Activated CD8-positive, alpha-beta memory T cell treated with anti-CD3 and anti-CD28 coated beads, Interleukin-2, amount 50 U/mL, for 1 hour (primary cell): ENCODE data around the gene TPD52L1.

Experiments
- DNase-seq: peaks from one replicate; pipeline ENCODE4 v3.0.0-alpha.2; 2020; ENCODE audit errors: extremely low read depth

The TPD52L1 gene

DNA sequence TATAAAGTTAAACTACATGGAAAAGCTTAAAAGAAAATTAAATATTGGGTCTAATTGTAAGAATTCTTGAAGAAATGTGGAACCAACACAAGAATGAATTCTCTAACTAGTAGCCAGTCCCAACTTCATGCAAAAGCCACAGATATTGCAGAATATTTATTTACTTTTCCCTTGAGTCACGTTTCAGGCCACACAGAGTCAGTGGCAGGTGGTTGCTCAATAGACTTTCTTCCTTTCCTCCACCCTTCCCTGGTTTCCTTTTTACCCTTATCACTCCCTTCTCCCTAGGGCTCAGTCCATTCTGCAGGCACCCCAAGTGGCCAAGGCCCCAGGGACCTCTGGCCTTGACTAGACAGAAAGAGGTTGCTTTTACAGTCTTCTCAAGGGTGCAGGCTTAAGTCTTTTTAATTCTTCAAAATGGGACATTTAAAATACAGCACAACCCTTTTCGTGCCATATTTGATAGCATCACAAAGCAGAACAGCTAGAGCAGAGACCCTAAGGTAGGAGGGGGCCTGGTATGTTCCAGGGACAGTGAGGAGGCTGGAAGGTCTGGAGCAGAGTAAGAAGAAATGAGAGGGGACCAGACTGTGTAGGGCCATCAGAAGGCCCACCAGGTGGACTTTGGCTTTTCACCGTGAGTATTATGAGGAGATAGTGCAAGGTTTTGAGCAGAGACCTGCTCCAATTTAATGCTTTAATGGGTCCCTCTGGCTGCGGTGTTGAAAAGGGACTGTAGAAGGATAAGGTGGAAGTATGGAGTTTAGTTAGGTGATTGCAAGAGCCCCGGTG lies 83.2 kb downstream of the TPD52L1 start:
- DNase-seq, result no peak

DNA sequence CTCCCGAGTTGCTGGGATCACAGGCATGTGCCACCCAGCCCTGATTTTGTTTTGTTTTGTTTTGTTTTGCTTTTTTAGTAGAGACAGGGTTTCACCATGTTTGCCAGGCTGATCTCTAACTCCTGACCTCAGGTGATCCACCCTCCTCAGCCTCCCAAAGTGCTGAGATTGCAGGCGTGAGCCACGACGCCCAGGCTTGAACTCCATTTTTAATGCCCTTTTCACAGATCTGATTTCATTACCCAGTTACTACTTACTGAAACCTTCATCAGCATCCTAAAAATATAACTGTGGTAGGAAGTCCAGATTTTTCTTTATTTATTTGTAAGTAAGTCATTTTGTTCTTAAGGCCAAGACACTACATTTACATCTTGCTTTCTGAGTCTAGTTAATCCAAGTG lies 84.2 kb downstream of the TPD52L1 start:
- no peak for DNase-seq

DNA sequence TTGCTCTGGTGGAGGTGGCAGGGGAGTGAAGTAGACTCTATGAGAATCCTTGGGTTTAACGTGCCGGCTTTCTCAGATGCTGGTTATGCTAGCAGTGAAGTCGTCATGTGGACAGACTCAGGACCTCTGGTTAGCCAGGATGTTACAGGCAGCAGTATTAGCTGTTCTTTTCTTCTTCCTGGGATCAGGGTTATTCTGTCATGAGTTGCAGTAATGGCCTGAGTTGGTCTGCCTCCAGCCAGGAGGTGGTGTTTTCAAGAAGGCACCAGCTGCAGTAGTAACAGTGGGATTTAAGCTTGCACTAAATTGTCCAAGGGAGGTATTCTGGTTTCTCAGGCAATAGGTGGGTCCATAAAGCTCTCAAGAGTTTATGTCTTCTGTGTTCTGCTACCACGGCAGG lies 91.5 kb downstream of the TPD52L1 start:
- no peak for DNase-seq

DNA sequence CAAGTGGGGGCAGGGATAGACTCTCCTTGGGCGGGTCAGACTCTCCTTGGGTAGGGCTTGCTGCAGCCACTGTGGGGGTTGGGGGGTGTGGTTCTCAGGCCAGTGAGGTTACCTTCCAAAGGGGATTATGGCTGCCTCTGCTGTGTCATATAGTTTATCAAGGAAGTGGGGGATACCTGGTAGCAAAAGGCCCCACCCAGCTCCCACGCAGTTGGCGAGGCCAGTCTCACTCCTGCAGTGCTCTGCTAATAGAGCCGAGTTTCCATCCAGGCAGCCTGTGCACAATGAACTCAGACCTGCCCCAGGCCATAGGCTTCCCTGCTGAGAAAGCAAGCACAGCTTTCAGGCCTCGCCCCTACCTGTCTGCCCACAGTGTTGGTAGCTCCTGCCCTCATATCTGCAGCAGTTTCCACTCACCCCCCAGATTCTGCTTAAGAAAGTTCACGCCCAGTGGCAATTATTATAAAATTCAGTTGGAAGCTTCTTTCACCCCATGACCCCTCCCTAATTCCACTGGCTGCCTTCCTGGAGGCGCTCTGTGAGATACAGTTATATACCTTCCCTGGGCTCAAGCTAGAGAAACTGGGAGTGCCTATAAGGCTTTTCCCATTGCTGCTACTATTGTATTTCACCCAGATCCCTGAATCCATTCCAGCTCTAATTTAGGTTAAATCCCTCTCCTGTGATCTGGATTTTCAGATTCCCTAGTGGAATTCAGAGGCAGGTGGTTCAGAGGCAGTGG lies 92.1 kb downstream of the TPD52L1 start:
- DNase-seq, result no peak

DNA sequence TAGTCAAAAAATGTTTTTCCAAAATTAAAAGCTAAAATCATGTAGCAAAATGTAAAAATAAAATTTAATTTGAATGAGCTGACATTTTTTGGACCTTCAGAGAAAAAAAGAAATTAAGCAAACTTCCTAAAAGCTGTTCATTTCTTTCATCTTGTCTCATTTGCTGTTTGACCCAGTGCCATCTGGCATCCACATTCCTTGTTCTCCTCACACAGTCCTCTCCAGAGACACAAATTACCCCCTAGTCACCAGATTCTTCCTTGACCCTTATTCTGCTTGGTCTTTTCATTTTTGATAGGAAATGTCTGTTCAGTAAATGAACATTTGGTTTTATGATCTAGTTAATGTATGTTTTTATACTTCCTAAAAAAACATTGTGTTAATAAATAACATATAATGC lies 93.0 kb downstream of the TPD52L1 start:
- DNase-seq, result no peak

DNA sequence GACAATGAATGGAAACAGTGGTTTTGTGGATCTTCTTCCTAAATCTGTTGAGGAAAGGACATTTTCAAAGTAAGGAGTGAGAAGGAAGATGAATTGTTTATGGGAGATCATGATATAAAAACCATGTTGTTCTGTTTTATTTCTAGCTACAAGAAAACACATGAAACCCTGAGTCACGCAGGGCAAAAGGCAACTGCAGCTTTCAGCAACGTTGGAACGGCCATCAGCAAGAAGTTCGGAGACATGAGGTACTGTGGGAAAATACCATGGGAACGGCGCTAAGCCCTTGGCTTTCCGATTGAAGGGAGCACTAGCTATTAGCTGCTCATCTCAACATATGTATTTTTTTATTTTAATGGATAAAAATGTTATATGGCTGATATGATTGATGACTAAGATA lies 94.6 kb downstream of the TPD52L1 start:
- DNase-seq, result no peak

DNA sequence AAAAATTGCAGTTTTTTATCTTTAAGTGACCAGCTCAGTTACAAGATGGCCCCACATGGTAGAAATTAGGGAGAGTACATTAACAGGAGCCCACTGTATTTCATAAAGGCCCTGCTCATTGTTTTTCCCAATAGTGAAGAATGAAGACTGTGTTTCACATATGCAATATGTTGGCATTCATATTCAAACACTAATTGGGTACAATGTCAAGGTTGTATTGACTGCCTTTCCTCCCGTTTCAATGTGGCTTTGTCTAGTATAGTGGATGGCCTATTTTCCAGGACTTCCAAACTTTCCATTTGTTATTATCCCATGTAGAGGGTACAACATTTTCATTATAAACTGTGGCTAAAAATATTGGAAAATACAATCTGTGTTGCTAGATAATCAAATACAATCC lies 96.9 kb downstream of the TPD52L1 start:
- DNase-seq, result no peak

DNA sequence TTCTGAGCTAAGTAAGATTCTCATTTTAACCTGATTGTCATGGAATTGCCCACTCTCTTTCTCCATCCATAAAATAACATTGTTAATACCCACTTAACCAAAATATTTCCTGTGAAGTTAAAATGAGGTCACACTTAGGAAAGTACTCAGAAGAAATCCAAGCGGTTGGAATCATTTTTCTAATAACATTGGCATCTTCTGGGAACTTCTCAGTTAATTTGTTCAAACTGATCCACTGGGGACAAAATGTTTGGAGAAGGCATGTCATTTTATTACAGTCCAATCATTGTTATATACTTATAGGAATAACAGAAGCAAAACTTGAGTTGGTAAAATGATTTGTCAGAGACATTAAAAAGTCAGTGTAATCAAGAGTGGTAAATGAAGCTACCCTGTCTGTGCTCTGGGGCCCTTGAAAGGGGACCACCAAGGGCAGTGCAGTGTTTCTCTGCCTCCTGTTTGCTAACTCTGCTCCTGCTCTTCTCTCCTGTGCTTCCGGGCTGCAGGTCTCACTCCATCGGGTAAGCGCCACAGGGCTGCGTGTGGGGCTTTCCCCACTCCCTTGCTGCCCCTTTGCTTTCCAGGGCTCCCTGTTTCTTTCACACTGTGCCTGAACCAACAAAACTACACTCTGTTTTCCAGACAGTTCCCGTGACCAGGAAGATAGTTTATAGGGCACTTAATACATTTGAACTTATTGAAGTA lies 98.1 kb downstream of the TPD52L1 start:
- DNase-seq, result no peak

DNA sequence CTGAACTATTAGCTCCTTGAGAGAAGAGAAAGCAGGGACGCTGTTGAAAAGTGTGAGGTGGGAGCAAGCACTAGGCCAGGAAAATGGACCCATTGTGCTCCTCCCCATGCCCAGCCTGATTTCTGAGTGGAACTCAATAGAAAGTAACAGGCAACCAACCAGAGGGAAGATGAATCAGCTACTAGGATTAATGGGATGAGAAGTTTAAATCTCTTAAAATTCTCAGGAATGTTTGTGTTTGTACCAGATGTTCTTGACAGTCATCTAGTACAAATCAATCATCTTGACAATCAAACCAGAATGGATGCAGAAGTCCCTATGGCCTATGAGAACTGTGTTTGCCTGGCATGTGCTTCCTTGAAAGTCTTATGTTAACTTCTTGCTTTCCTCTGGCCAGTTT lies 99.3 kb downstream of the TPD52L1 start:
- no peak for DNase-seq

DNA sequence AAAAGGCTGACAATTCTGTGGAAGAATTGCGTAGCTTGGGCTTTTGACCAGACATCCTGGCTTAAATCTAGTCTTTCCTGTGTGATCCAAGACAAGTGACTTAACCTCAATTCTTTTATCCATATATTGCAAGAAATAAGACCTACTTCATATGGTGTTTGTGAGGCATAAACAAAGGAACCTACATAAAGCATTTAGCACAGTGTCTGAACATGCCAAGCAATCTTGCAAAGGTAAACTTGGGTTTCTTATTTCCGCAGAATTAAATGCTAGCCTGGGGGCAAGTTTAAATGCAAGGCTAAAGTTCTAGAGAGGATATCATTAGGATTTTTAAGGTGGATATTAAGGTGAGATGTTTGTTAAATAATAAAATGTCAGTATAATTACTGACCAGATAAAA lies 100.3 kb downstream of the TPD52L1 start:
- DNase-seq, result no peak

DNA sequence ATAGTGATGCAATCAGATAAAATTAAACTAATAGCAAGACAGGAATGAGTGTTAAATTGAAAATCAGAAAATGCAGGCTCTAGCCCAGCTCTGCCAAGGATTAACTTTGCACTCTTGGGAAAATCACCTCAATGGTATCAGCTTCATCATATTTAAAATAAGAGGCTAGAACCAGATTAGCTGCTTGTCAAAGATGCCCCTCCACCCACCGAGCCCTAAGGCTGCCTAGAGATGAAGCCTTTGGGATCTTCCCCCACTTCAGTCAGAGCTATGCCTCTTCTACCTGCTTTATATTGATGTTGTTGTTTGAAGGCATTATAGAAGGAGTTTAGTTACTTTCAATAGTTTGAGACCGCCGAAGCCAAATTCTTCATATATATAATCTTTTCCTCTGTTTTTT lies 100.7 kb downstream of the TPD52L1 start:
- no peak for DNase-seq

DNA sequence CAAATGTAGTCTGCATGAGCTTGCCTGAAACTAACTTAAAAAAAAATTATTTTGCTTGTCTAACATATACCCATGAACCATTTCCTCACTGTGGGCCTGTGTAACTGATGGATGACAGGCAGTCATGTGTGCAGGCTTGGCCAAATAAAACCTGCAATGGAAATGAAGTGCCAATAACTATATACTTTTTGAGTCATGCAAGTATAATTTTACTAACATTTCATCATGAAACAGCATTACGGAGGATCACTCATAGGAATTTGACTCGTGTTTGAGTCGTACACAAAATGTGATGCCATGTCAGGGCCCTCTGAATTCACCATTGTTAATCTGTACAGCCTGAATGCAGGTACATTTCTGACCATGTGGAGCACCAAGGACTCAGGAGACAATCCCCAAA lies 101.6 kb downstream of the TPD52L1 start:
- no peak for DNase-seq

DNA sequence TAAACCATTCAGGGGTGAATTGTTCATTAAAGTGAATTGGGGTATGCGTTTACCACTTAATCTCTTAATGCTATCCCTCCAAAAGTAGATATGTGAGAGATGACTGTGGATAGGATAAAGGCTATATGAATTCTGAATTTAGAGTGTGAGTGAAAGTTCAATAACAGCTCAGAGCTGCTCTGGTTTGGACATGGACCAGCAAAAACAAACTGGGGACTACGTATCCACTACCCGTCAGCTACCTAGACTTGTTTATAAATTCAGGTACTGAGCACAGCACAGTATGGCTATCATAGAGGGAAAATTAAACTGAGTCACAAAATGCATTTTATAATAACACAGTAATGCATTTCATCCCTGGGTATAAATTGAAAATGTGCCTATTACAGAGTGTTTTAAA lies 103.8 kb downstream of the TPD52L1 start:
- no peak for DNase-seq

DNA sequence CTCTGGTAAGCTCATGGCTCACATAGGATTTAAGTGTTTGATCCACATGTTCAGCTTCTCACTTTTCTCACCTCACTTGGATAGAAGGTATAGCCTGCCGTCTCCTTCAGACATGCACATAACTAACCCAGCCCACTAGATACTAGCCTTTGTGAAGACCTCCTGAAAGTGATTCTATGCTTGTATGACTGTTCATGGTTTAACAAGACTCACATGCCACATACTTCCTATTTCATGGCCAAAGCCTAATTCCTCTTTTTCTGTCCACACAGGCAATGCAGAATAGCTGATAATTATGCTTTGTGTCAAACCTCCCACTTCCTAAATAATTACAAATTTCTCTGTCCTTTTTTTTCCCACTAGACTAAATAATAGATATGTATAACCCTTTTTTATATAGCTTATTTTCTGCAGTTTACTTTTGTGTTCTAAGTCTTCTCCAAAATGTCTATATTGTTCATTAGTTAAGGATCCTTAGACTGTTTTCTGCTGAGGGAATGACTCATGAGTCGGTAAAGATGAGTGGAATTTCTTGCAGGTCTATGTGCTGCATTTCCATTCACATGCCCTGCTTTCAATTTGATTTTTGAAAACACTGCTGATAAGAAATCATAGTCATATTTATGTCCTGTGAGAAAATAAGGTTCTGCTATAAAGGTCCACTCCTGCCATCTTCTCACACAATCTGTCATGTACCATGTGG lies 105.2 kb downstream of the TPD52L1 start:
- no peak for DNase-seq

DNA sequence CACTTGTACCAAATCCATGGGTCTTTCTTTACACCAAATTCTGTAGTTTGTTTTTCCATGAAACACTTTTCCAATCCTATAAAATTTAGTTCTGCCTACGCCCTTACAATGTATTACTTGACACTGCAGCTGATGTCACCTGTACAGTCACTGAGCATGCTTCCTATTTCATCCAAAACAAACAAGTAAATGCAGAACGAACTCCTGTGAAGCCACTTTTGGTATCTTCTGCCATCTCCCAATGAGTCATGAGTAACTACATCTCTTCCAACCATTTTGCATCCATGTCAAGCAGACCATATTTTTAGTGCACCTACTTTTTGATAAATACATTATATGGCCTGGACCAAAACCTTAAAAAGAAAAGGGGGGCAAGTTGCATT lies 105.8 kb downstream of the TPD52L1 start:
- DNase-seq, result no peak

DNA sequence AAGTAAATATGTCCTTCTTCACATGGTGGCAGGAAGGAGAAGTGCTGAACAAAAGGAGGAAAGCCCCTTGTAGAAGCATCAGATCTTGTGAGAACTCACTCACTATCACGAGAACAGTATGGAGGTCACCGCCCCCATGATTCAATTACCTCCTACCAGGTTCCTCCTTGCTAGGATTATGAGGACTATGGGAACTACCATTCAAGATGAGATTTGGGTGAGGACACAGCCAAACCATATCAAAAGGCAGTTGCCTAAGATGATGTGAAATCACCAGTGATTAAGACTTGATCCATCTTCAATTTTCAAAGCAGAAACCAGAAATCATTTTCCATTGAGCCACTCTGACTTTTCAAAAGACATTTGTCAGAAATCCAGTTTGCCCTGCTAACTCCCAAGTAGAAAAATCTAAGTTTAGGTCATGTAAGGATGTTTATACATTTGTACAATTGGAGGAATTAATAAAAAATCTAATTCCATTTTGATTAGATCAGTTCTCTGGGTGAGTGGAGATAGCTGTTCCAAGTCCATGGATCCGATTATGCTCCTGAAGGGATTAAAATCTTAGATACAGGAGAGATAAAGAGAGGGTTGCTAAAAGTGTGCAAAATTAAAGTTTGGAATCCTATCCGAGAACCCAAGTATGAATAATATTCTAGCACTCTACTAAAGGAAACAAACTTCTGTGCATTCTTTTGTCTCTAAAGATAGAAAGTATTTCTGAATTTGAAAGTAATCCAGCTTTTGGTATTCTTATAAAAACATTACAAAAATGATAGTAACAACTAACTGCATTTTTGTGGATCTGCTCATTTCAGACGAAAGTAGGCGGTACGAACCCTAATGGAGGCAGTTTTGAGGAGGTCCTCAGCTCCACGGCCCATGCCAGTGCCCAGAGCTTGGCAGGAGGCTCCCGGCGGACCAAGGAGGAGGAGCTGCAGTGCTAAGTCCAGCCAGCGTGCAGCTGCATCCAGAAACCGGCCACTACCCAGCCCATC lies 108.7 kb downstream of the TPD52L1 start:
- DNase-seq, result no peak

DNA sequence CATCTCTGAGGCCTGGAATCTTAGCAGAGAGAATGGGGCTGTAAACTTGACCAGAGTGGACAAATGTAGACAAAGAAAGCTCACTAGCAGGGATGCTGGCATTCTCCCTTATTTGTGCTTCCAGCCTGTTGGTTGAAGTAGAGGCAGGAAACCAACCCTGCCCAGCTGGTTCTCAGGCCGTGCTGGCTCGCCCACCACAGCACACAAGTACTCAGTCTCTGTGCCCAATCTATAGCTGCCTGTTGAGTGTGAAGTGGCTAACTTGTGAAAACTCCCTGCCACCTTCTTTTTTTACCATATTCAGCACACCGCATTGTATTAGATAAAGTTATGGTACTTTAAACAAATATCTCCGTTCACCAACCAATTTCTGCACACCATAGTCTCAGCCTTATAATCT lies 110.9 kb downstream of the TPD52L1 start:
- no peak for DNase-seq

DNA sequence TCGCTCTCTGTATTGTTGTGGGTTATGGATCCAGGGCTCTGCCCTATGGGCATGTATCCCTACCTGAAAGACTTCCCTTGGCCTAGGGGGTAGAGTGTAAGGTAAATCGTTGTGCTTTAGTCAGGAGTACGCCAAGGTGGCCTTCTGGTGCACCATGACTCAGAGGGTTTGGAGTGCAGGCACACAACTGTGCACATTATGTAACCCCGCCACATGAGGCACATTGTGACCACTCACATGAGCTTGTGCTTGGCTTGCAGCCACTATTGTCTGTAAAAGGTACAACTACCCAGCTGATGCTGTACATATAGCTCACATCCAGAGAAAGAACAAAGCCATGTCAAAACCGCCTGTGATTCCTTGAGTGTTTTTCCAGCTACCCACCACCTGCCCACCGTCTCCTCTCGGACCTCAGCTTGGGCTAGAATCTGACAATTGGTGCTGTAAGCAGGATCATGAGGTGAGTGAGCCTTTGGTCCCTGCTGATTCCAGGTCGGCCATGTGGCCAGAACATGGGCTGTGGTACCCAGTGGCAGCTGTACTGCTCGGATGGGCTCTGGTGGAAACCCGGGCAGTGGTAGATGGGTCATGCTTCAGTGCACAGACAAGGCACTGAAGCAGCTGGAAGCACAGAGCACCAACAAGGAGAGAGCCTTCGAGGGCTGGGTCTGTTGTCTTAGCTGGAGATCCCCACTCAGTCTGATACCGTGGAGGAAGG lies 114.4 kb downstream of the TPD52L1 start:
- no peak for DNase-seq

DNA sequence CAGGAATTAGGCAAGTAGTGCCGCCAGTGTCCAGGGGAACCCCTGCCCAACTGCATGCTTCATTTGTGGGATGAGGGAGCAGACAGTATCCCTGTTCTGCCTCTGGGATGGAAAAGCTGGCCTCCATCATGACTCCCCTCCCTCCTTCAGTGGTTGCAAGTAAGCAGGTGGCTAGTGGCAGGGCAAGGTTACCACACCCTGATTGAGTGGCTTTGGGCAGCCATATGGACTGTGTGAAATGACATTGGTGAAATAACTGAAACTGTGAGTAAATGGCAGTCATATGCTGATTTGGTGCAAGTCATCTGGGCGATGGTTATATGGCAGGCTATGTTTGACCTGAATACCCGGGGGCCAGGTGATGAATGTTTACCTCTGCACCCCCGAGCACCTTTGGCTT lies 115.2 kb downstream of the TPD52L1 start:
- DNase-seq, result no peak

DNA sequence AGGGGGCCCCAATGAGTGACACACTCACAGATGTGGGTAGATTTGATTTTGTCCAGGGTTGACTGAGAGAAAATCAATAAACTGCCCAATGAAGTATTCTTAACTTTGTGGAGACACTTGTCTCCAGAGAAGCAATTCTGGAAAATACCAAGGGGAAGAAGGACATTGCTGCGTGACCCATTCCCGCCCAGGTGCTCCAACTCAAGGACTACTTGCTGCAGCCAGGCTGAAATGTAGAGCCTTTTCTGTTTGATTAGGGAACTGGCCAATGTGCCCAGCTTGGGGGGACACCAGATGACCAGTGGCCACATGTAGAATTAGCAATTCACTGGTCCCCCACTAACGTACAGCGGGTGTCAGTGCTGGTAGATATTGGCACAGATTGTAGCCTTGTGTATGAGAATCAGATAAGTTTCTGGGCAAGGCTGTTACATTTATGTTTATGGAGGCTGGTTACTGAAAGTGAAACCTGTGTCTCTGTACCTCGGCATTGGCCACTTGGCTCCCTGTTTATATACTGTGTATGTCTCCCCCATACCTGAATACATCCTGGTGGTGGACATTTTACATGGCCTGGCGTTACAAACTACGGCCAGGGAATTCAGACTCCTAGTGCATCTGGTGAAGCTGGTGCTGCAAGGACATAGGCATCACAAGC lies 115.9 kb downstream of the TPD52L1 start:
- DNase-seq, result no peak
